HCT116 (cell line): Measurements from ENCODE around the gene DOCK4. TPM values are rescaled to one million over a fixed set of nuclear protein-coding genes. Genes with fewer than 3 reads are reported as not detected.

Source experiments
- ATAC-seq: fragments of 200-7000 bp; cut with Tn5 transposase; 2 replicates; pipeline ENCODE4 v1.9.1; 2020; ENCODE audit warnings: mild to moderate bottlenecking, moderate library complexity
- BruUV-seq: library from RNA; stranded (reverse); fragments of 400-500 nt; replicated peaks from 2 replicates; lab custom pipeline; 2021; lab: Mats Ljungman, UMichigan
- CTCF ChIA-PET: fragments of 300-600 bp; sonication (Branson Sonifier 250); formaldehyde crosslinking; loops from one replicate; lab custom pipeline; 2021; ENCODE audit warnings: antibody characterized with exemption; lab: Charles Lee
- POLR2A ChIA-PET: fragments of 300-600, 350-600 bp; sonication (Branson Sonifier 250); formaldehyde crosslinking; loops from one replicate; lab custom pipeline; 2021; ENCODE audit warnings: antibody characterized with exemption; lab: Charles Lee
- RAD21 ChIA-PET, 2 experiments: fragments of 300-600 bp; sonication (Branson Sonifier 250); formaldehyde crosslinking; loops; one replicate each; lab custom pipeline; 2023; ENCODE audit warnings: low total read pairs in 2 of 2; ENCODE audit not compliant: uncharacterized antibody in 2 of 2, unreplicated experiment in 2 of 2, low non-redundant PET in 1 of 2; lab: Charles Lee
- DNase-seq: peaks from one replicate; pipeline ENCODE4 v3.0.0-alpha.2; 2010; ENCODE audit warnings: low read depth, low spot score
- H2AFZ ChIP-seq: fragments of 200-600 bp; shearing (Covaris generic), sonication (generic); 2 replicates; pipeline ENCODE4 v1.6.1; 2017; ENCODE audit warnings: low read depth, mixed run types, mixed read lengths, antibody characterized with exemption, low read length; ENCODE audit not compliant: poor library complexity, severe bottlenecking
- H3K27ac ChIP-seq: 2 replicates; pipeline ENCODE4 v1.5.1; 2012; ENCODE audit warnings: low read depth, low read length
- H3K27me3 ChIP-seq: fragments of 200-600 bp; sonication (generic); 2 replicates; pipeline ENCODE4 v1.6.1; 2016; ENCODE audit warnings: mixed run types, low read length, mixed read lengths; ENCODE audit not compliant: insufficient read depth
- H3K36me3 ChIP-seq, 2 experiments: fragments of 200-500 bp in 1 of 2; fragments of 200-600 bp in 1 of 2; sonication (Bioruptor generic) in 1 of 2; sonication (generic) in 1 of 2; 2 replicates each; pipeline versions ENCODE4 v1.5.1 to v1.6.1; 2014 to 2016; ENCODE audit warnings: low read length in 2 of 2, inconsistent platforms in 1 of 2, mixed read lengths in 1 of 2, mixed run types in 1 of 2; ENCODE audit not compliant: insufficient read depth in 2 of 2, control insufficient read depth in 1 of 2
- H3K4me1 ChIP-seq, 2 experiments: fragments of 200-600 bp in 1 of 2; sonication (generic) in 1 of 2; 2 replicates each; pipeline versions ENCODE4 v1.5.1 to v1.6.1; 2012 to 2017; ENCODE audit warnings: low read length in 2 of 2, inconsistent platforms in 1 of 2, mild to moderate bottlenecking in 1 of 2, mixed read lengths in 1 of 2, mixed run types in 1 of 2, moderate library complexity in 1 of 2; ENCODE audit not compliant: insufficient read depth in 2 of 2, control insufficient read depth in 1 of 2
- H3K4me2 ChIP-seq: fragments of 200-600 bp; sonication (generic); 2 replicates; pipeline ENCODE4 v1.6.1; 2017; ENCODE audit warnings: mixed run types, low read length, mixed read lengths
- H3K4me3 ChIP-seq, 2 experiments: fragments of 200-600 bp in 1 of 2; sonication (generic) in 1 of 2; replicated peaks in 1 of 2; 2 replicates each; pipeline ENCODE4 v1.5.1; 2011 to 2016; ENCODE audit warnings: low read length in 2 of 2, control low read depth in 1 of 2, low read depth in 1 of 2, mild to moderate bottlenecking in 1 of 2, mixed read lengths in 1 of 2, mixed run types in 1 of 2
- H3K79me2 ChIP-seq: fragments of 200-600 bp; sonication (generic); 2 replicates; pipeline ENCODE4 v1.6.1; 2017; ENCODE audit warnings: mild to moderate bottlenecking, mixed run types, low read length, moderate library complexity, mixed read lengths; ENCODE audit not compliant: insufficient read depth
- H3K9ac ChIP-seq: fragments of 200-600 bp; sonication (generic); 2 replicates; pipeline ENCODE4 v1.6.1; 2016; ENCODE audit warnings: low read length, mixed read lengths
- H3K9me2 ChIP-seq: fragments of 200-600 bp; sonication (generic), shearing (Covaris generic); 2 replicates; pipeline ENCODE4 v1.6.1; 2017; ENCODE audit warnings: mixed run types, mild to moderate bottlenecking, moderate library complexity; ENCODE audit not compliant: insufficient read depth
- H3K9me3 ChIP-seq, 2 experiments: fragments of 200-500 bp in 1 of 2; fragments of 200-600 bp in 1 of 2; sonication (Bioruptor generic) in 1 of 2; sonication (generic) in 1 of 2; 2 replicates each; pipeline ENCODE4 v1.6.1; 2014 to 2017; ENCODE audit warnings: low read length in 2 of 2, mixed read lengths in 2 of 2, inconsistent platforms in 1 of 2, low read depth in 1 of 2, mild to moderate bottlenecking in 1 of 2, mixed run types in 1 of 2, moderate library complexity in 1 of 2; ENCODE audit not compliant: control insufficient read depth in 1 of 2, insufficient read depth in 1 of 2
- H4K20me1 ChIP-seq: fragments of 200-600 bp; sonication (generic), shearing (Covaris generic); 2 replicates; pipeline ENCODE4 v1.6.1; 2017; ENCODE audit warnings: mixed run types, mild to moderate bottlenecking, moderate library complexity; ENCODE audit not compliant: insufficient read depth
- ATF3 ChIP-seq: IDR thresholded peaks from 2 replicates; pipeline ENCODE4 v1.6.1; 2012
- CBX3 ChIP-seq: IDR thresholded peaks from 2 replicates; pipeline ENCODE4 v1.6.1; 2012; ENCODE audit warnings: low read depth
- CEBPB ChIP-seq: IDR thresholded peaks from 2 replicates; pipeline ENCODE4 v1.6.1; 2012; ENCODE audit warnings: low read depth
- EGR1 ChIP-seq: IDR thresholded peaks from 2 replicates; pipeline ENCODE4 v1.6.1; 2012; ENCODE audit warnings: low read depth
- EZH2 ChIP-seq: fragments of 200-600 bp; sonication (generic); IDR thresholded peaks from 2 replicates; pipeline ENCODE4 v1.6.1; 2017; ENCODE audit warnings: antibody characterized with exemption, mixed run types
- EZH2phosphoT487 ChIP-seq: fragments of 200-600 bp; IDR thresholded peaks from 2 replicates; pipeline ENCODE4 v1.6.1; 2018; ENCODE audit warnings: antibody characterized with exemption, borderline replicate concordance
- FOSL1 ChIP-seq: IDR thresholded peaks from 2 replicates; pipeline ENCODE4 v1.6.1; 2012; ENCODE audit warnings: low read depth
- JUND ChIP-seq: IDR thresholded peaks from 2 replicates; pipeline ENCODE4 v1.6.1; 2012
- MAX ChIP-seq: IDR thresholded peaks from 2 replicates; pipeline ENCODE4 v1.6.1; 2012
- POLR2A ChIP-seq: IDR thresholded peaks from 2 replicates; pipeline ENCODE4 v1.7.0; 2011; ENCODE audit warnings: borderline replicate concordance; ENCODE audit not compliant: insufficient read depth, insufficient read length; ENCODE audit errors: extremely low read depth
- POLR2AphosphoS5 ChIP-seq: IDR thresholded peaks from 2 replicates; pipeline ENCODE4 v1.6.1; 2011; ENCODE audit warnings: mild to moderate bottlenecking, low read depth, low read length, moderate library complexity
- RAD21 ChIP-seq: IDR thresholded peaks from 2 replicates; pipeline ENCODE4 v1.6.1; 2012; ENCODE audit warnings: low read depth, mild to moderate bottlenecking
- SIN3A ChIP-seq: IDR thresholded peaks from 2 replicates; pipeline ENCODE4 v1.6.1; 2012; ENCODE audit warnings: low read depth
- SP1 ChIP-seq: IDR thresholded peaks from 2 replicates; pipeline ENCODE4 v1.6.1; 2012; ENCODE audit warnings: low read depth
- SRF ChIP-seq: IDR thresholded peaks from 2 replicates; pipeline ENCODE4 v1.6.1; 2012; ENCODE audit warnings: low read depth
- TCF7L2 ChIP-seq: IDR thresholded peaks from 2 replicates; pipeline ENCODE4 v1.7.0; 2011; ENCODE audit warnings: borderline replicate concordance, inconsistent platforms; ENCODE audit not compliant: insufficient read depth, insufficient read length; ENCODE audit errors: extremely low read depth
- YY1 ChIP-seq: IDR thresholded peaks from 2 replicates; pipeline ENCODE4 v1.6.1; 2011; ENCODE audit warnings: low read length, low read depth, moderate library complexity, mild to moderate bottlenecking; ENCODE audit not compliant: insufficient replicate concordance; ENCODE audit errors: extremely low read depth
- ZBTB33 ChIP-seq: IDR thresholded peaks from 2 replicates; pipeline ENCODE4 v1.6.1; 2011; ENCODE audit warnings: mild to moderate bottlenecking, low read length, moderate library complexity; ENCODE audit not compliant: insufficient replicate concordance; ENCODE audit errors: extremely low read depth
- ZFX ChIP-seq: fragments of 450-650 bp; IDR thresholded peaks from 2 replicates; pipeline ENCODE4 v1.6.1; 2017
- ZNF274 ChIP-seq: fragments of 200-500 bp; sonication (Bioruptor generic); IDR thresholded peaks from 2 replicates; pipeline ENCODE4 v1.6.1; 2014; ENCODE audit warnings: mild to moderate bottlenecking, low read depth, low read length, inconsistent platforms
- intact Hi-C: fragments of 100-400 bp; cut with micrococcal nuclease; formaldehyde crosslinking; loops from 2 replicates; pipeline ENCODE4 v1.10.0; 2022
- total RNA-seq: library from RNA; stranded (reverse); gene quantifications from one replicate; pipeline ENCODE4 v1.2.1, GENCODE V29; 2021; ENCODE audit not compliant: unreplicated experiment

The DOCK4 gene
- total RNA-seq, 1 experiment from 2014 or later = 2.2 TPM

- Histone ChIP-seq H3K4me1 (no peaks in the 10 kb centered on the region), H3K27me3 (no peaks in the 10 kb centered on the region), H3K4me3 (no peak overlapping the region), H3K9me3 (no peaks in the 10 kb centered on the region), H2AFZ (no peak overlapping the region), H3K36me3 (no peaks in the 10 kb centered on the region), H3K9ac (no peak overlapping the region), H3K4me2 (no peak overlapping the region), H3K79me2 (no peaks in the 10 kb centered on the region), H3K9me2 (no peaks in the 10 kb centered on the region), H4K20me1 (no peaks in the 10 kb centered on the region), H3K27ac (no peak overlapping the region)
- ChIA-PET POLR2A (no interaction called here), RAD21 (no interaction called here), CTCF (interaction anchor here (0.8 kb wide), 1 partner anchor 20 kb away, joined by 4 read pairs; no protein-coding TSS in a partner anchor)
- no peak for DNase-seq
- no peak for ATAC-seq
- no TSS peak for BruUV-seq
- intact Hi-C loops = no loop called here
- no peak for TF ChIP-seq CEBPB
- no peak for TF ChIP-seq SRF
- no peak for TF ChIP-seq MAX
- TF ChIP-seq ZFX = no peak
- no peak for TF ChIP-seq ATF3
- TF ChIP-seq CBX3 = no peak
- no peak for TF ChIP-seq ZBTB33
Measured at GRCh38 chr7:111835066-111835465, 371.1 kb downstream of the DOCK4 start.

- Histone ChIP-seq H3K36me3 (no peaks in the 10 kb centered on the region), H3K9ac (no peak overlapping the region), H3K9me2 (no peaks in the 10 kb centered on the region), H3K4me1 (no peaks in the 10 kb centered on the region), H3K27ac (no peak overlapping the region), H3K79me2 (no peaks in the 10 kb centered on the region), H2AFZ (no peak overlapping the region), H3K9me3 (no peaks in the 10 kb centered on the region), H3K4me3 (no peak overlapping the region), H4K20me1 (no peaks in the 10 kb centered on the region), H3K27me3 (no peaks in the 10 kb centered on the region), H3K4me2 (no peak overlapping the region)
- TF ChIP-seq FOSL1 (no peak), ZNF274 (no peak), ZFX (no peak), EZH2 (no peak), POLR2A (no peak), SIN3A (no peak), CEBPB (no peak), POLR2AphosphoS5 (no peak), ATF3 (no peak), TCF7L2 (no peak), EZH2phosphoT487 (no peak), CBX3 (no peak), EGR1 (no peak), SP1 (no peak), SRF (no peak), JUND (no peak), RAD21 (no peak), YY1 (no peak)
- ChIA-PET CTCF (interaction anchor here (0.8 kb wide), 1 partner anchor 21 kb away, joined by 4 read pairs; no protein-coding TSS in a partner anchor), POLR2A (no interaction called here), RAD21 (no interaction called here)
- intact Hi-C loops = no loop called here
- DNase-seq = no peak
- BruUV-seq = no TSS peak
- ATAC-seq = no peak
Measured at GRCh38 chr7:111834367-111834766, 371.8 kb downstream of the DOCK4 start.
